OCI-LY3 (cell line): ENCODE data around the gene ENAM.

Source experiments
- EZH2phosphoT487 ChIP-seq: fragments of 200-600 bp; shearing (Covaris generic); IDR thresholded peaks from 2 replicates; pipeline ENCODE4 v1.6.1; 2018; ENCODE audit warnings: antibody characterized with exemption, mixed run types, low read depth
- TF ChIP-seq, protein P1 (sequence below): fragments of 200-600, 300-600 bp; sonication (generic); IDR thresholded peaks from 2 replicates; pipeline ENCODE4 v1.5.1; 2014; ENCODE audit warnings: antibody characterized with exemption, low read length, low read depth

DNA sequence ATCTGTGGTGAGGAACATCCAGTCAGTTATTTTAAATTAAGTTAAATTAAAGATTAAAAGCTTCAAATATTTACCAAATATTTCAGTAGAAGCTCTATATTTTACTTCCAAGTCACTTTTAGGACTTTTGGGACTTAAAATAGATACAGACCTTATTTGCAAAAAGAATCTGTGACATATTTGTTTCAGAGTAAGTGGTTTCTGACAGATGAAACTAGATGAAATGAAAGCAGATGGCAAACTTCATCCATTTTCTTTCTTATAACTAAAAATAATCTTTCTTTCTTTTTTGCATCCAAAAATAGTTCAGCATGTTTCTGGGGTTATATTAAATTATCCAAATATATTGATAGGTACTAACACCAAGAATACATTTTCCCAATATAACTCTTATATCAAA is 53.2 kb downstream of the ENAM start:
- TF ChIP-seq, protein P1, sequence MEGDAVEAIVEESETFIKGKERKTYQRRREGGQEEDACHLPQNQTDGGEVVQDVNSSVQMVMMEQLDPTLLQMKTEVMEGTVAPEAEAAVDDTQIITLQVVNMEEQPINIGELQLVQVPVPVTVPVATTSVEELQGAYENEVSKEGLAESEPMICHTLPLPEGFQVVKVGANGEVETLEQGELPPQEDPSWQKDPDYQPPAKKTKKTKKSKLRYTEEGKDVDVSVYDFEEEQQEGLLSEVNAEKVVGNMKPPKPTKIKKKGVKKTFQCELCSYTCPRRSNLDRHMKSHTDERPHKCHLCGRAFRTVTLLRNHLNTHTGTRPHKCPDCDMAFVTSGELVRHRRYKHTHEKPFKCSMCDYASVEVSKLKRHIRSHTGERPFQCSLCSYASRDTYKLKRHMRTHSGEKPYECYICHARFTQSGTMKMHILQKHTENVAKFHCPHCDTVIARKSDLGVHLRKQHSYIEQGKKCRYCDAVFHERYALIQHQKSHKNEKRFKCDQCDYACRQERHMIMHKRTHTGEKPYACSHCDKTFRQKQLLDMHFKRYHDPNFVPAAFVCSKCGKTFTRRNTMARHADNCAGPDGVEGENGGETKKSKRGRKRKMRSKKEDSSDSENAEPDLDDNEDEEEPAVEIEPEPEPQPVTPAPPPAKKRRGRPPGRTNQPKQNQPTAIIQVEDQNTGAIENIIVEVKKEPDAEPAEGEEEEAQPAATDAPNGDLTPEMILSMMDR = no peak
- TF ChIP-seq EZH2phosphoT487 = no peak
